Bronchial epithelial cell (primary cell): ENCODE data around the gene CD83. TPM values are rescaled to one million over a fixed set of nuclear protein-coding genes. Genes with fewer than 3 reads are reported as not detected.

Experiments used
- DNase-seq: peaks from one replicate; pipeline ENCODE4 v3.0.0-alpha.2; 2010; ENCODE audit warnings: low read depth
- FAIRE-seq: peaks from 2 replicates; lab custom pipeline; 2011; peaks lifted over from hg19 to GRCh38; lab: Jason Lieb, UNC
- H3K27me3 ChIP-seq: 2 replicates; pipeline ENCODE4 v1.5.1; 2011; ENCODE audit warnings: low read length; ENCODE audit not compliant: control insufficient read depth, insufficient read depth
- H3K36me3 ChIP-seq: 2 replicates; pipeline ENCODE4 v1.5.1; 2011; ENCODE audit warnings: low read length; ENCODE audit not compliant: control insufficient read depth, insufficient read depth
- H3K4me3 ChIP-seq: 2 replicates; pipeline ENCODE4 v1.5.1; 2011; ENCODE audit warnings: mild to moderate bottlenecking, low read depth, low read length, control low read depth
- total RNA-seq: library from RNA; depleted of rRNA; stranded (reverse); fragments of >200 nt; gene quantifications from 2 replicates; pipeline ENCODE4 v1.2.1, GENCODE V29; 2014
- TF ChIP-seq, protein P1 (sequence below): IDR thresholded peaks from 2 replicates; pipeline ENCODE4 v1.5.1; 2011; ENCODE audit warnings: mild to moderate bottlenecking, moderate library complexity, low read length, control low read depth, inconsistent platforms; ENCODE audit not compliant: insufficient read depth, severe bottlenecking

The CD83 gene
- total RNA-seq, 1 donor from 2014 or later = 0.53 TPM

DNA sequence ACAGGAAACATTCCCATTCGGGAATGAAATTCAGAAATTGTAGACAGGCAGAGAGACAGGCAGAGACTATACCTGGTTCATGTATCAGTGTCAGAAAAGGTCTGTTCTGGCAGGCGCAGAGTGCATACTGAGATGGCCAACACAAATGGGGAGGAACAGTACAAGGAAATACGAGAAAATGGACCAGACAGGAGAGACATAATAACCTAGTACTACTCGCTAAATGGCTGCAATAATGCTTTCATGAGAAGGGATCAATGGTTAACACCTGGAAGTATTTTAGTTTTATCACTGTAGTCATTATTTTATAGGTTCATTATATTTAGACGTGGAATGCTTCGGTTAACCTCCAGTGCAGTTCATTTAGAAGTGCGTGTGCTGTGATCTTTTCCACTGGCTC, 58.9 kb downstream of the CD83 start:
- no peak overlapping the region for H3K4me3 ChIP-seq
- DNase-seq (no peak), FAIRE-seq (no peak)
- H3K36me3 ChIP-seq = no peaks in the 10 kb centered on the region
- peaks cover 2% of the 10 kb centered on the region for H3K27me3 ChIP-seq
- TF ChIP-seq, protein P1, sequence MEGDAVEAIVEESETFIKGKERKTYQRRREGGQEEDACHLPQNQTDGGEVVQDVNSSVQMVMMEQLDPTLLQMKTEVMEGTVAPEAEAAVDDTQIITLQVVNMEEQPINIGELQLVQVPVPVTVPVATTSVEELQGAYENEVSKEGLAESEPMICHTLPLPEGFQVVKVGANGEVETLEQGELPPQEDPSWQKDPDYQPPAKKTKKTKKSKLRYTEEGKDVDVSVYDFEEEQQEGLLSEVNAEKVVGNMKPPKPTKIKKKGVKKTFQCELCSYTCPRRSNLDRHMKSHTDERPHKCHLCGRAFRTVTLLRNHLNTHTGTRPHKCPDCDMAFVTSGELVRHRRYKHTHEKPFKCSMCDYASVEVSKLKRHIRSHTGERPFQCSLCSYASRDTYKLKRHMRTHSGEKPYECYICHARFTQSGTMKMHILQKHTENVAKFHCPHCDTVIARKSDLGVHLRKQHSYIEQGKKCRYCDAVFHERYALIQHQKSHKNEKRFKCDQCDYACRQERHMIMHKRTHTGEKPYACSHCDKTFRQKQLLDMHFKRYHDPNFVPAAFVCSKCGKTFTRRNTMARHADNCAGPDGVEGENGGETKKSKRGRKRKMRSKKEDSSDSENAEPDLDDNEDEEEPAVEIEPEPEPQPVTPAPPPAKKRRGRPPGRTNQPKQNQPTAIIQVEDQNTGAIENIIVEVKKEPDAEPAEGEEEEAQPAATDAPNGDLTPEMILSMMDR = no peak

DNA sequence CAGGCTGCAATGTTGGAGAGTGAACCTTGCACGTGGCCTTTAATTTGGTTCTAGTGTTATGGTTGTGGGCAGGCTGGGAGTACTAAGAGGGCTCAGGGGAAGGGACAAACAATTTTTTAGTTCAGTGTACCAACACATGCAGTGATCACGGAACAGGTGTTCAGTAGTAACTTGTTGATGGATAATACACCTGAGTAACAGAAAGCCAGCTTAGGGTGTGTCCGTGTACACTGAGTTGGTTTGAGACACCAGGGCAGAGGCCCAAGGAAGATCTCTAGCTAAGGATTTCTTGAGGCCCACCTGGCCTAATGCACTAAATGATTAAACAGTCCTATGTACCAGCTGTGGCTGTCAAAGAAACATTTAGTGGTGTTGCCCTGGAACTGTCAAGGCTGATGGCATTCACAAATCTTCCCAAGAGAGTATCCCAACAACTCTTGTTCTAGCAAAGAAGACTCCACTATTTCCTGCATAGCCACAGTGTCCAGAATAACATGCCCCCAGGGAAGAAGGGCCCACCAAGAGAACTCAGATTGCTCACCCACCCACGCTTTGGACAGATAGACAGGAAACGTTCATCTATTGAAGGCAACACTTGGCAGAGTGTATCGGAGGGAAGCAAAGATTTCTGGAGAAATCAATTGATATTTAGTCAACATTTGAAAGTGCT, 60.0 kb downstream of the CD83 start:
- H3K27me3 ChIP-seq = peaks cover 2% of the 10 kb centered on the region
- peak; percentile 7 for DNase-seq

GRCh38 chr6:14178083-14178445, 60.5 kb downstream of the CD83 start:
- H3K36me3 ChIP-seq = no peaks in the 10 kb centered on the region
- TF ChIP-seq, protein P1 = no peak
- peaks cover 2% of the 10 kb centered on the region for H3K27me3 ChIP-seq
- no peak overlapping the region for H3K4me3 ChIP-seq
- FAIRE-seq (no peak), DNase-seq (no peak)

More for the DNA sequence above, 60.0 kb downstream of the CD83 start:
- H3K4me3 ChIP-seq = no peak overlapping the region
- FAIRE-seq = no peak
- H3K36me3 ChIP-seq = no peaks in the 10 kb centered on the region
- TF ChIP-seq, protein P1 = no peak

DNA sequence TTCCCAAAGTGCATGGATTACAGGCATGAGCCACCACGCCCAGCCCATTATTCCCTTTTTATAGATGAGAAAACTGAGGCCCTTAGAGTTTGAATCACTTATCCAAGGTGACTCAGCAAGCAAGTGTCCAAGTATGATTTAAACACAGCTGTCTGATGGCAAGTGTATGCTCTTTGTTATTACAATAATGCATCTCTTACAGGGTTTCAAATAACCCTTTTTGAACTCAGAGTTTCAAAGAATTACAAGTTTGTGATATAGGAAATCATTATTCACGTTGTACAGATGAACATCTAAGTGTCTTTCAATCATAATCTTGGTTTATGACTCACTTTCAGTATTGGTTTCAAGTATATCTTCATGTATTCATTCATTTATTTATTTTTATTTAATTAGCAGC, 63.0 kb downstream of the CD83 start:
- TF ChIP-seq, protein P1 = no peak
- Histone ChIP-seq H3K27me3 (peaks cover 2% of the 10 kb centered on the region), H3K4me3 (no peak overlapping the region), H3K36me3 (no peaks in the 10 kb centered on the region)
- FAIRE-seq (no peak), DNase-seq (no peak)

GRCh38 chr6:14182916-14183315, 65.3 kb downstream of the CD83 start:
- Histone ChIP-seq H3K27me3 (no peaks in the 10 kb centered on the region), H3K4me3 (no peak overlapping the region), H3K36me3 (no peaks in the 10 kb centered on the region)
- no peak for DNase-seq
- no peak for FAIRE-seq
- TF ChIP-seq, protein P1 = no peak

Other genes starting within 250 kb of the CD83 start
- 0.13 TPM in 1 of 2 replicates, not detected in the other for gene RNF182, start 192.8 kb upstream of the CD83 start, total RNA-seq